HepG2 (cell line): Measurements from ENCODE around the gene CHAF1A.

ENCODE experiments used
- DRAP1 ChIP-seq: IDR thresholded peaks from 2 replicates; pipeline ENCODE4 v1.6.1; 2016; ENCODE audit warnings: missing genetic modification reagents, missing compliant biosample characterization
- GABPA ChIP-seq, 2 experiments: IDR thresholded peaks; 2 replicates each; pipeline ENCODE4 v1.6.1; 2011 to 2016; ENCODE audit warnings: low read depth in 2 of 2, low read length in 1 of 2, missing biosample characterization in 1 of 2, missing genetic modification characterization in 1 of 2
- GLI4 ChIP-seq: sonication (generic); formaldehyde crosslinking; IDR thresholded peaks from 2 replicates; pipeline ENCODE4 v1.5.1; 2020; ENCODE audit warnings: missing genetic modification reagents, mild to moderate bottlenecking, moderate library complexity, borderline replicate concordance
- HBP1 ChIP-seq: IDR thresholded peaks from 2 replicates; pipeline ENCODE4 v1.6.1; 2016; ENCODE audit warnings: low read depth, control low read depth
- POLR2A ChIP-seq, 2 experiments: IDR thresholded peaks; 2 replicates each; pipeline ENCODE4 v1.6.1; 2011; ENCODE audit warnings: low read depth in 2 of 2, low read length in 2 of 2, mild to moderate bottlenecking in 1 of 2, moderate library complexity in 1 of 2; ENCODE audit not compliant: insufficient read depth in 1 of 2
- ZNF580 ChIP-seq: IDR thresholded peaks from 2 replicates; pipeline ENCODE4 v1.6.1; 2016; ENCODE audit warnings: low read depth, borderline replicate concordance
- ZNF644 ChIP-seq: IDR thresholded peaks from 2 replicates; pipeline ENCODE4 v1.6.1; 2016; ENCODE audit warnings: low read depth

GRCh38 chr19:4389511-4390016 lies 12.9 kb upstream of the CHAF1A start:
- no peak for TF ChIP-seq GABPA (IDR thresholded peaks at IDR 0.05; ENCODE audit: low read depth, low read length)
- TF ChIP-seq GABPA (CRISPR knock-in tag; IDR thresholded peaks at IDR 0.05; ENCODE audit: low read depth): no peak
- TF ChIP-seq POLR2A (IDR thresholded peaks at IDR 0.05; ENCODE audit: insufficient read depth in 1 of 2, low read depth in 2 of 2, low read length in 2 of 2): no peak
- TF ChIP-seq ZNF580 (CRISPR knock-in tag): no peak
- no peak for TF ChIP-seq DRAP1 (CRISPR knock-in tag)
- no peak for TF ChIP-seq ZNF644 (CRISPR knock-in tag)
- no peak for TF ChIP-seq HBP1 (CRISPR knock-in tag)
- TF ChIP-seq GLI4: no peak
